HUES64 (cell line): ENCODE results near the gene PRKCZ.

Source experiments
- H3K27ac ChIP-seq: 2 replicates; pipeline ENCODE4 v1.7.0; 2013; ENCODE audit warnings: low read depth, low read length, inconsistent platforms
- H3K27me3 ChIP-seq: 2 replicates; pipeline ENCODE4 v1.6.1; 2013; ENCODE audit warnings: mild to moderate bottlenecking, low read length; ENCODE audit not compliant: insufficient read depth
- H3K36me3 ChIP-seq: 2 replicates; pipeline ENCODE4 v1.6.1; 2013; ENCODE audit warnings: mild to moderate bottlenecking, low read length; ENCODE audit not compliant: insufficient read depth
- H3K4me1 ChIP-seq: 2 replicates; pipeline ENCODE4 v1.6.1; 2013; ENCODE audit warnings: mild to moderate bottlenecking, low read length, moderate library complexity; ENCODE audit not compliant: insufficient read depth
- H3K4me3 ChIP-seq: 2 replicates; pipeline ENCODE4 v1.5.1; 2013; ENCODE audit warnings: mild to moderate bottlenecking, low read length, moderate library complexity
- H3K9ac ChIP-seq: 2 replicates; pipeline ENCODE4 v1.6.1; 2013; ENCODE audit warnings: mild to moderate bottlenecking, low read depth, low read length
- H3K9me3 ChIP-seq: 2 replicates; pipeline ENCODE4 v1.6.1; 2013; ENCODE audit warnings: low read depth, low read length; ENCODE audit not compliant: insufficient read depth
- WGBS: fragments of 150-250, 120-280 bp; methylation state at CpG from one replicate; pipeline ENCODE4 v1.1.7; 2013; ENCODE audit warnings: missing lambda C conversion rate; 5-methylcytosine and 5-hydroxymethylcytosine counted together

Gene PRKCZ

DNA sequence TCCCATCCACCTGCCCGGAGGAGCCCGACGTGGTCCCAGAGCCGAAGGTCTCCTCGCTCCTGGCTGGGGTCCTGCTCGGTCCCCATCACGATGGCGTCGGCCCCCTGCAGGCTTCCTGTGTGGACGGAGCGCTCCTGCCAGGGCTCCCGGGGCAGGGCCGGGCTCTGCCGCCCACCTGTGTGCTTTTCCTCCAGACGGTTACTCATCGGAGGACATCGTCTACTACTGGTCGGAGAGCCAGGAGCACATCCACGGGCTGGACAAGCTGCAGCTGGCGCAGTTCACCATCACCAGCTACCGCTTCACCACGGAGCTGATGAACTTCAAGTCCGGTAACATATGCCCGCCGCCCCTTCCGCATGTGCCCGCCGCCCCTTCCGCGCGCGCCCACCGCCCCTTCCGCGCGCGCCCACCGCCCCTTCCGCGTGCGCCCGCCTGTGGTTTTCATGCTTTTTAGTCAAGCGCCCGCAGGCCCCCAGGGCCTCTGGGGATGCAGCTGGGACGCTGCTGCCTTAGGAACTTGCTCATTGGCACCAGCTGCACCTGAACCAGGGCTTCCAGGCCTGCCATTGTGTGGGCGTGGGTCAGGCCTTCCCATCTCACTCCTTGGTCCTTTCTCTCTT, 22.1 kb upstream of the PRKCZ start:
- H3K4me3 ChIP-seq: no peak overlapping the region
- no peak overlapping the region for H3K27ac ChIP-seq
- no peaks in the 10 kb centered on the region for H3K27me3 ChIP-seq
- no peaks in the 10 kb centered on the region for H3K36me3 ChIP-seq
- no peaks in the 10 kb centered on the region for H3K9me3 ChIP-seq
- H3K9ac ChIP-seq: no peak overlapping the region
- 95% methylated on average over 45 of the region's 46 CpGs for WGBS
- H3K4me1 ChIP-seq: no peaks in the 10 kb centered on the region

DNA sequence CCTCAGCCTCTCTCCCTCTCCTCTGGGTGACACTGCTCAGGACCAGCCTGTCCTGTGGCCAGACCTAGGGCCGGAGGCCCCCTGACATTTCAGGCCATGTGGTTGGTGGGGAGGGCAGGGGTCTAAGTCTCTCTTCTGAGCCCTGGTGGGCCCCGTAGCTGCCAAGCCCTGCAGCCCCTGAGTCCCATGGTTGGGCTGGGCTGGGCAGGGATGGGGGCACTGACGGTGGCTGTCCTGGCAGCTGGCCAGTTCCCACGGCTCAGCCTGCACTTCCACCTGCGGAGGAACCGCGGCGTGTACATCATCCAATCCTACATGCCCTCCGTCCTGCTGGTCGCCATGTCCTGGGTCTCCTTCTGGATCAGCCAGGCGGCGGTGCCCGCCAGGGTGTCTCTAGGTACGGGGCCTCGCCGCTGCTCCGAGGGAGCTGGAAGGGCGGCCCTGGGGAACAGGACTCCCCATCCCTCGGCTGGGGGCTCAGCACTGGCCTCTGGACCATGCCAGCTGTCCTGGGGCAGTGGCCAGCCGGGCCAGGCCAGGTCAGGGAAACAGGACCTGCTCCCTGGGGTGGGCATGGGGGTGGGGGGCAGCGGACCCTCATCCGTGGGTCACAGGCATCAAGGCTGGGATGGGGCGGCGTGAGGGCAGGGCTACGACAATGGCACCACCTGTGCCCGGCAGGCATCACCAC, 21.2 kb upstream of the PRKCZ start:
- Histone ChIP-seq H3K27ac (no peak overlapping the region), H3K4me3 (no peak overlapping the region), H3K9ac (no peak overlapping the region), H3K27me3 (no peaks in the 10 kb centered on the region), H3K4me1 (no peaks in the 10 kb centered on the region), H3K9me3 (no peaks in the 10 kb centered on the region), H3K36me3 (no peaks in the 10 kb centered on the region)
- WGBS: 94% methylated on average over 26 of the region's 26 CpGs

DNA sequence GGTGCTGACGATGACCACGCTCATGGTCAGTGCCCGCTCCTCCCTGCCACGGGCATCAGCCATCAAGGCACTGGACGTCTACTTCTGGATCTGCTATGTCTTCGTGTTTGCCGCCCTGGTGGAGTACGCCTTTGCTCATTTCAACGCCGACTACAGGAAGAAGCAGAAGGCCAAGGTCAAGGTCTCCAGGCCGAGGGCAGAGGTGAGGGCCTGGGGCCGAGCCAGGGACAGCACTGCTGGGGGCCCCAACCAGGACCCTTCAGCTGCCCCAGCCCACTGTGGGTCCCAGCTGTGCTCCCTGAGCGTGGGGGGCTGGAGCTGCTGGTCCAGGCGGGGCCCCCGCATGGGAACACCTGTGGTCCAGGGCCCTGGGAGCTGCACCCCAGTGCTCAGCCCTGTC, 20.6 kb upstream of the PRKCZ start:
- Histone ChIP-seq H3K36me3 (no peaks in the 10 kb centered on the region), H3K4me1 (no peaks in the 10 kb centered on the region), H3K4me3 (no peak overlapping the region), H3K27ac (no peak overlapping the region), H3K9me3 (no peaks in the 10 kb centered on the region), H3K27me3 (no peaks in the 10 kb centered on the region), H3K9ac (no peak overlapping the region)
- WGBS: 96% methylated on average over 15 of the region's 15 CpGs

DNA sequence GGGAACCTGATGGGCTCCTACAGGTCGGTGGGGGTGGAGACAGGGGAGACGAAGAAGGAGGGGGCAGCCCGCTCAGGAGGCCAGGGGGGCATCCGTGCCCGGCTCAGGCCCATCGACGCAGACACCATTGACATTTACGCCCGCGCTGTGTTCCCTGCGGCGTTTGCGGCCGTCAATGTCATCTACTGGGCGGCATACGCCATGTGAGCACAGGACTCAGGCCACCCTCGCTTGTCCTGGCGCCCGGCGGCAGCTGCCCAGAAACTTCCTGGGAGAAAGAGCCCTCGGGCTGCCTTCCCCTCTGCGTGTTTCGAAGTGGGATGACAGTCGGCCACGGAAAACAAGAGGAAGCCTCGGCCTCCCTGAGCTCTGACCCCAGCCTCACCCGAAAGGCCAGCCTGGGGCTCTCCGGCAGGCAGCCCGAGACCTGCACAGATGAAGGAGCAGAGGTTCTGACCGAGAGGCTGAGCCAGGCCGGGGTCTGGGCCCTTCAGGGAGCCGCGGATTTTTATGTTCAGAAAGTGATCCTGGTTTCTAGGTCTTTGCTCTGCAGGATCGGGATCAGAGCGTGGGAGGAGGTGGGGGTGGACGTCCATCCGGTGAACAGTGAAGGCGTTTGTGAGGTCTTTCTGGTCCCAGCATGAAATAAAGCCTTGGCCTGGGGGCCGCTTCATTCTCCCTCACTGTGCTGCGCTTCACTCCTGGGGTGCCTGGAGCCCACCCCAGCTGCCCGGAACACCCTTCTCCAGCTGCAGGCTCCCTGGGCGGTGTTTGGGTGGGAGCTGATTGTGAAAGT, 19.9 kb upstream of the PRKCZ start:
- no peaks in the 10 kb centered on the region for H3K27me3 ChIP-seq
- no peak overlapping the region for H3K27ac ChIP-seq
- H3K9ac ChIP-seq: no peak overlapping the region
- 94% methylated on average over 42 of the region's 42 CpGs for WGBS
- no peaks in the 10 kb centered on the region for H3K36me3 ChIP-seq
- H3K9me3 ChIP-seq: no peaks in the 10 kb centered on the region
- no peaks in the 10 kb centered on the region for H3K4me1 ChIP-seq
- no peak overlapping the region for H3K4me3 ChIP-seq

DNA sequence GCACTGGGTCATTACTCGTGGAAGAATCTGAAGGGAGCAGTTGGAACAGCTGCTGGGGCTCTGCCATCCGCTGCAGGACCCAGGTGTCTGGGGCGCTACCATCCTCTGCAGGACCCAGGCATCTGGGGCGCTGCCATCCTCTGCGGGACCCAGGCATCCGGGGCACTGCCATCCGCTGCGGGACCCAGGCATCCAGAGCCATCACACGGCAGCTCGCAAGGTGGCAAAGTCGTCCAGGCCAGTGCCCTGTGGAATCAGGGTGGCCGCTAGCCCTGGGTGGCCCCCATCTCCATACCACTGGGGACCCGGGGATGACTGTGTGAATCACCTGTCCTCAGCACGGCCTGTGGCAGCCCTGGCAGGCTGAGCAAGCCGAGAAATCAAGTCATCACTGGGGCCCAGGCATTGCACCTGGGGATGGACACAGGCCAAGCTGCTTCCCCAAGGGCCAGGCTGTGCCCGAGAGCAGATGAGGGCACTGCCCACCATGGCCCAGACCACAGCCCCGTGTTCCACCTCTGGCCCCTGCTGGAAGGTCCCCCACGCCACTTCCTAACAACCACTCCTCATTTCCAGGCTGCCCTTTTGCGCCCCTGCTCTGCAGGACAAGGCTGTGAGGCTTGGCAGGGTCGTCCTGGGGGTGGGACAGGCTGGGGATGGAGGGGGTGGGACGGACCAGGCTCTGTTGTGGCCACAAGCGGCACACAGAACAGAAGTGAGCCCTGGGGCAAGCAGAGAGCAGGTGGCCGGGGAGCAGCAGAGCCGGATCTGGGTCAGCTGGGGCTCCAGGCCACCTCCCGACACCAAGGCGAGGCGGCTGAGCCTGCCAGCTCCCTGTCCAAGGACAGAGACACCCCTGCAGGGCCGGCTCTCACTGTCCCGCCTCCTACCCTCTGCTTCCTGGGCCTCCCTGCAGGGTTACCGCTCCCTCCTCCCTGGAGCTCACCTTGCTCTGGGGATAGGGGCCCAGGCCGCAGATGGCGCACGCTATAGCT, 18.4 kb upstream of the PRKCZ start:
- 83% methylated on average over 33 of the region's 33 CpGs for WGBS
- Histone ChIP-seq H3K9me3 (no peaks in the 10 kb centered on the region), H3K4me1 (no peaks in the 10 kb centered on the region), H3K9ac (no peak overlapping the region), H3K27ac (no peak overlapping the region), H3K4me3 (no peak overlapping the region), H3K36me3 (no peaks in the 10 kb centered on the region), H3K27me3 (no peaks in the 10 kb centered on the region)

DNA sequence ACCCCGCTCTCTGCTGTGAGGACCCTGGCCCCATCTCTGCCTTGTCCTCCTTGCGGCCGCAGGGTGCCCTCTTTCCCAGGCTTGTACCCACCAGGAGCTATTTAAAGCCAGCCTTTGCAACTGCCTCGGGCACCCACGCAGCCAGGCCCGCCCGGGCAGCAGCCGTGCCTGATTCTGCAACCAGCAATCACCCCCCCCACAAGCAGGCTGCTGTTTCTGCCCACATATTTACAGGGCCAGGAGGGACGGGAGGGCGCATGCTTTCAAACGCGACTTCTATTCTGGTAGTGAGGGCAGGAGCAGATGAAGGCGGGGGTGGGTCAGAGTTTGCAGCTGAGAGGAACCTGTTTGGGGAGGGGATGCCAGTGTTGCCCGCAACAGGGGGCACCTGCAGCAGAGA, 17.5 kb upstream of the PRKCZ start:
- H3K27me3 ChIP-seq: no peaks in the 10 kb centered on the region
- no peaks in the 10 kb centered on the region for H3K4me1 ChIP-seq
- H3K9me3 ChIP-seq: no peaks in the 10 kb centered on the region
- H3K27ac ChIP-seq: no peak overlapping the region
- H3K36me3 ChIP-seq: no peaks in the 10 kb centered on the region
- no peak overlapping the region for H3K4me3 ChIP-seq
- H3K9ac ChIP-seq: no peak overlapping the region
- 87% methylated on average over 14 of the region's 14 CpGs for WGBS

DNA sequence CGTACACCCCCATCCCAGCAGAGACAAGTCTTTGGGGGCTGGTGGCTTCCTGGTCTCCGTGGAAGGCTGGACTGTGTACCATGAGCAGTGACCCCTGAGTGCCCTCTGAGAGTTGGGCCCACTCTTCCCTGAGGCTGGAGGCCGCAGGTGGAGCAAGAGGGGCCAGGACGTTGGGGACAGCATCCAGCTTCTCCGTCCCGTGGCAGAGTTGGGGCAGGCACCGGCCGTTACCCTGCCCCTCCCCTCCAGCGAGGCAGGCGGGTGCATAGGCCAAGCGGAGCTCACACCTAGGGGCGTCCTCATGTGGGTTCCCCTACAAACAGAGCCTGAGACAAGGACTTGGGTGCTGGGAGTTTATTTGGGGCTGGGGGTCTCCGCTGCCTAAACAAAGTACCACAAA, 17.0 kb upstream of the PRKCZ start:
- Histone ChIP-seq H3K9ac (no peak overlapping the region), H3K27ac (no peak overlapping the region), H3K27me3 (no peaks in the 10 kb centered on the region), H3K4me3 (no peak overlapping the region), H3K36me3 (no peaks in the 10 kb centered on the region), H3K4me1 (no peaks in the 10 kb centered on the region), H3K9me3 (no peaks in the 10 kb centered on the region)
- WGBS: 91% methylated on average over 13 of the region's 13 CpGs

DNA sequence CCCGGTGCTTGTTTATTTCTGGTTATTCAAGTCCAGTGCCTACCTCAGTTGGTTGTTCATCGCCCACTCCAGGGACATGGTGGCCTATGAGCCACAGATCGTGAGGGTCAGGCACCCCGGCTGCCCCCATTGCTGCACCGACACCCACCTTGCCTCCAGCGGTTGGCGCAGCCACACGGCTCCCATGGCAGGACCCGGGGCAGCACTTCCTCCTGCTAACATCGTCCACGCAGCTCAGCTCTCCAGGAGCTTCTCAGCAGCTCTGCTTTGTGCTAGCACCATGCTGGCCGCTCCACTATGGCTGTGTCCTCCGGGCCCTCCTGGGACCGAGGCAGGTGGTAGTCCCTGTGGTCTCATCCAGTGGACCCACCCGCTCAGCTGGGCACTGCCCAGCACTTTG, 13.9 kb upstream of the PRKCZ start:
- no peaks in the 10 kb centered on the region for H3K27me3 ChIP-seq
- no peak overlapping the region for H3K9ac ChIP-seq
- no peaks in the 10 kb centered on the region for H3K36me3 ChIP-seq
- 88% methylated on average over 15 of the region's 15 CpGs for WGBS
- H3K9me3 ChIP-seq: no peaks in the 10 kb centered on the region
- H3K4me3 ChIP-seq: no peak overlapping the region
- no peak overlapping the region for H3K27ac ChIP-seq
- H3K4me1 ChIP-seq: no peaks in the 10 kb centered on the region

DNA sequence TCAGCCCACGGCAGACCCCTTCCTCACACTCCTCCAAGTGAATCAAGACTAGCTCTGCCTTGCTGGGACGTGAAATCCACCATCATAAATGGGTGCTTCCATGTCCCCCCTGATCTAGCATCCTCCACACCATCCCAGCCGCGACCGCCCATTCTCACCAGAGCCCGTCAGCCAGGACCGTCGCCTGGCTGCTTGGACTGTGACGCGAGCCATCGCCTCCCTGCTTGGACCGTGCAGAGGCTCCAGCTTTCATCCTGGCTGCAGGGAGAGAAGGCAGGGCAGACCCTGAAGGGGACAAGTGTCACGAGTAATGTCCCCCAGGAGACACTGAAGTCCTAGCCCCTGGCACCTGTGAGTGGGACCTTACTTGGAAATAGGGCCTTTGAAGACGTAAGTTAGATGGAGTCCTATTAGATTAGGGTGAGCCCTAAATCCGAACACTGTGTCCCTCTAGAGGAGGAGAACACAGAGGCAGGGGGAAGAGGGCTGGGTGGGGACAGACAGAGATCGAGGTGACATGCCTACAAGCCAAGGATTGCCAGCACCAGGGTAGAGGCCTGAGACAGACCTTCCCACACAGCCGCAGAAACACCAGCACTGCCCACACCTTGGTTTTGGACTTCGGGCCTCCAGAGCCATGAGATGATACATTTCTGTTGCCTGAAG, 12.8 kb upstream of the PRKCZ start:
- WGBS: 86% methylated on average over 18 of the region's 18 CpGs
- H3K27ac ChIP-seq: no peak overlapping the region

DNA sequence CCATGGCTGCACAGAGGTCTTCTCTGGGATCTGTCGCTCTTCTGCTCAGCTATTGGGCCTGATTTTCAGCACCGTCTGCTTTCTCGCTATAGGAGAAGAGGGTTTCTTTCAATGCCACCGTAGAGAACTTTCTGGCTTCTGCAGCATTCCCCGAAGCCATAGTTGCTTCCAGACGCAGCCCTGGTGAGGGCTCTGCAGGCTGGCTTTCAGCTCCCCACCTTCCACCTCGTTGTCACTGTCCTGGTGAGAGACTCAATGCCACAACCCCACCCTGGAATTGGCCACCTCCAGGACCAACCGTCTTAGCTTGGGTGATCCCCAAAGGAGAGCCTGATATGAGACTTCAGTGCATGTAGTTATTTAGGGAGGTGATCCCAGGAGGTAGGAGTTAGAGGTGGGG, 12.0 kb upstream of the PRKCZ start:
- Histone ChIP-seq H3K9me3 (no peaks in the 10 kb centered on the region), H3K9ac (no peak overlapping the region), H3K4me3 (no peak overlapping the region), H3K36me3 (no peaks in the 10 kb centered on the region), H3K27ac (no peak overlapping the region), H3K27me3 (no peaks in the 10 kb centered on the region), H3K4me1 (no peaks in the 10 kb centered on the region)
- 92% methylated on average over 8 of the region's 8 CpGs for WGBS

More for the DNA sequence above, 12.8 kb upstream of the PRKCZ start:
- H3K4me3 ChIP-seq: no peak overlapping the region
- H3K27me3 ChIP-seq: no peaks in the 10 kb centered on the region
- no peaks in the 10 kb centered on the region for H3K4me1 ChIP-seq
- H3K9ac ChIP-seq: no peak overlapping the region
- H3K9me3 ChIP-seq: no peaks in the 10 kb centered on the region
- H3K36me3 ChIP-seq: no peaks in the 10 kb centered on the region
